GM19238 (cell line): ENCODE data around the gene CENPP.

ENCODE experiments used
- DNase-seq: peaks from one replicate; pipeline ENCODE4 v3.0.0; 2011; ENCODE audit warnings: low spot score; ENCODE audit not compliant: insufficient read length

The CENPP gene

GRCh38 chr9:92422611-92423338 is 97.0 kb downstream of the CENPP start:
- no peak for DNase-seq

GRCh38 chr9:92423612-92424011 is 97.9 kb downstream of the CENPP start:
- DNase-seq: no peak

GRCh38 chr9:92424340-92424739 is 98.6 kb downstream of the CENPP start, which contains the start of gene OMD:
TSS of gene OMD (minus strand) at chr9:92424471. CDS start at chr9:92417558, 6,913 bp downstream.
- no peak for DNase-seq

GRCh38 chr9:92425474-92425873 is 99.7 kb downstream of the CENPP start:
- DNase-seq: no peak

- no peak for DNase-seq
These were observed 100.9 kb downstream of the CENPP start for GRCh38 chr9:92426501-92427145.

GRCh38 chr9:92429836-92430235 is 104.1 kb downstream of the CENPP start:
- no peak for DNase-seq

- DNase-seq: no peak
These were observed 106.6 kb downstream of the CENPP start for GRCh38 chr9:92432350-92432749.

- no peak for DNase-seq
These were observed 107.3 kb downstream of the CENPP start for GRCh38 chr9:92432972-92433548.

- DNase-seq: no peak
These were observed 109.5 kb downstream of the CENPP start for GRCh38 chr9:92435263-92435662.

- DNase-seq: no peak
These were observed 113.3 kb downstream of the CENPP start for GRCh38 chr9:92438900-92439526.

GRCh38 chr9:92439921-92440750 is 114.4 kb downstream of the CENPP start:
- DNase-seq: no peak

- no peak for DNase-seq
These were observed 114.9 kb downstream of the CENPP start for GRCh38 chr9:92440751-92441046.

GRCh38 chr9:92444841-92445240 is 119.1 kb downstream of the CENPP start:
- no peak for DNase-seq

GRCh38 chr9:92446536-92446935 is 120.8 kb downstream of the CENPP start:
- no peak for DNase-seq

GRCh38 chr9:92455217-92455616 is 129.5 kb downstream of the CENPP start:
- no peak for DNase-seq

- DNase-seq: no peak
These were observed 131.8 kb downstream of the CENPP start for GRCh38 chr9:92457576-92457975.

GRCh38 chr9:92463387-92463786 is 137.6 kb downstream of the CENPP start:
- no peak for DNase-seq

- no peak for DNase-seq
These were observed 138.2 kb downstream of the CENPP start for GRCh38 chr9:92463984-92464383.

GRCh38 chr9:92467041-92467440 is 141.3 kb downstream of the CENPP start:
- no peak for DNase-seq

GRCh38 chr9:92467511-92467910 is 141.8 kb downstream of the CENPP start:
- DNase-seq: no peak

GRCh38 chr9:92468206-92468605 is 142.5 kb downstream of the CENPP start:
- DNase-seq: no peak
